Central memory CD8-positive, alpha-beta T cell (primary cell): Measurements from ENCODE around the gene ARHGAP28.
"Not testable (repeated sequence)": the region's sequence is repeated elsewhere in the genome, so short reads cannot be mapped to it uniquely, and the experiment has no call there.

ENCODE experiments used
- ATAC-seq: fragments of 150-1000 bp; cut with Tn5 transposase; replicated peaks from 2 replicates; pipeline ENCODE4 v1.10.0; 2022; ENCODE audit warnings: mild to moderate bottlenecking, moderate FRiP score, moderate number of reproducible peaks; ENCODE audit not compliant: poor library complexity, severe bottlenecking; ENCODE audit errors: extremely low read depth
- DNase-seq, 2 donors: peaks; one replicate each; pipeline ENCODE4 v3.0.0; 2021; ENCODE audit warnings: low spot score in 2 of 2
- H3K27ac Mint-ChIP-seq: one replicate; pipeline ENCODE4 v1.8.0; 2022; ENCODE audit warnings: low read depth, mild to moderate bottlenecking, moderate library complexity, mixed read lengths
- H3K27me3 Mint-ChIP-seq: one replicate; pipeline ENCODE4 v1.8.0; 2022; ENCODE audit warnings: mixed read lengths
- H3K36me3 Mint-ChIP-seq: one replicate; pipeline ENCODE4 v1.8.0; 2022; ENCODE audit warnings: mild to moderate bottlenecking, moderate library complexity, mixed read lengths; ENCODE audit not compliant: insufficient read depth
- H3K4me1 Mint-ChIP-seq: one replicate; pipeline ENCODE4 v1.8.0; 2022; ENCODE audit warnings: mixed read lengths
- H3K4me3 Mint-ChIP-seq: one replicate; pipeline ENCODE4 v1.8.0; 2022; ENCODE audit warnings: mild to moderate bottlenecking, moderate library complexity, mixed read lengths
- H3K9me3 Mint-ChIP-seq: one replicate; pipeline ENCODE4 v1.8.0; 2022; ENCODE audit warnings: mixed read lengths

ARHGAP28 gene

GRCh38 chr18:6845521-6845920 is 116.0 kb downstream of the ARHGAP28 start:
- DNase-seq, H3K36me3 Mint-ChIP-seq, H3K4me3 Mint-ChIP-seq, H3K27ac Mint-ChIP-seq, H3K27me3 Mint-ChIP-seq, H3K4me1 Mint-ChIP-seq, ATAC-seq: not testable (repeated sequence)
- peaks cover 29% of the 10 kb centered on the region for H3K9me3 Mint-ChIP-seq

- no peak overlapping the region for H3K27ac Mint-ChIP-seq
- peaks cover 16% of the 10 kb centered on the region for H3K9me3 Mint-ChIP-seq
- H3K4me1 Mint-ChIP-seq = no peaks in the 10 kb centered on the region
- no peaks in the 10 kb centered on the region for H3K36me3 Mint-ChIP-seq
- DNase-seq (no peak), ATAC-seq (no peak)
- no peaks in the 10 kb centered on the region for H3K27me3 Mint-ChIP-seq
- H3K4me3 Mint-ChIP-seq = no peak overlapping the region
Measured at GRCh38 chr18:6850396-6850795, 120.9 kb downstream of the ARHGAP28 start.

- no peaks in the 10 kb centered on the region for H3K4me1 Mint-ChIP-seq
- no peak overlapping the region for H3K4me3 Mint-ChIP-seq
- H3K36me3 Mint-ChIP-seq = no peaks in the 10 kb centered on the region
- no peak for DNase-seq
- H3K27ac Mint-ChIP-seq = no peak overlapping the region
- ATAC-seq = no peak
- H3K9me3 Mint-ChIP-seq = peaks cover 13% of the 10 kb centered on the region
- no peaks in the 10 kb centered on the region for H3K27me3 Mint-ChIP-seq
Measured at GRCh38 chr18:6851480-6851879, 122.0 kb downstream of the ARHGAP28 start.

- no peak for ATAC-seq
- Mint-ChIP-seq H3K4me1 (no peaks in the 10 kb centered on the region), H3K9me3 (peaks cover 6% of the 10 kb centered on the region)
Measured at GRCh38 chr18:6854811-6855210, 125.3 kb downstream of the ARHGAP28 start.

GRCh38 chr18:6855767-6856166 is 126.3 kb downstream of the ARHGAP28 start:
- no peaks in the 10 kb centered on the region for H3K27me3 Mint-ChIP-seq
- no peak overlapping the region for H3K27ac Mint-ChIP-seq
- H3K4me1 Mint-ChIP-seq = no peaks in the 10 kb centered on the region
- ATAC-seq (no peak), DNase-seq (no peak)
- no peak overlapping the region for H3K4me3 Mint-ChIP-seq
- peaks cover under 1% of the 10 kb centered on the region for H3K9me3 Mint-ChIP-seq
- no peaks in the 10 kb centered on the region for H3K36me3 Mint-ChIP-seq

More at GRCh38 chr18:6854811-6855210, 125.3 kb downstream of the ARHGAP28 start:
- Mint-ChIP-seq H3K27me3 (no peaks in the 10 kb centered on the region), H3K4me3 (no peak overlapping the region), H3K36me3 (no peaks in the 10 kb centered on the region), H3K27ac (no peak overlapping the region)
- no peak for DNase-seq

GRCh38 chr18:6857300-6857699 is 127.8 kb downstream of the ARHGAP28 start:
- peaks cover 7% of the 10 kb centered on the region for H3K9me3 Mint-ChIP-seq

GRCh38 chr18:6859676-6860422 is 130.3 kb downstream of the ARHGAP28 start:
- Mint-ChIP-seq H3K27ac (no peak overlapping the region), H3K27me3 (no peaks in the 10 kb centered on the region), H3K4me3 (no peak overlapping the region), H3K36me3 (no peaks in the 10 kb centered on the region), H3K9me3 (peaks cover 7% of the 10 kb centered on the region), H3K4me1 (no peaks in the 10 kb centered on the region)
- ATAC-seq = no peak
- no peak for DNase-seq

More at GRCh38 chr18:6857300-6857699, 127.8 kb downstream of the ARHGAP28 start:
- Mint-ChIP-seq H3K27ac (no peak overlapping the region), H3K27me3 (no peaks in the 10 kb centered on the region), H3K4me3 (no peak overlapping the region), H3K4me1 (no peaks in the 10 kb centered on the region), H3K36me3 (no peaks in the 10 kb centered on the region)
- ATAC-seq (no peak), DNase-seq (no peak)

GRCh38 chr18:6860804-6861448 is 131.4 kb downstream of the ARHGAP28 start:
- no peak for DNase-seq
- Mint-ChIP-seq H3K9me3 (peaks cover 9% of the 10 kb centered on the region), H3K36me3 (no peaks in the 10 kb centered on the region), H3K4me1 (no peaks in the 10 kb centered on the region), H3K4me3 (no peak overlapping the region), H3K27me3 (no peaks in the 10 kb centered on the region), H3K27ac (no peak overlapping the region)
- ATAC-seq = no peak

- H3K9me3 Mint-ChIP-seq = peaks cover 15% of the 10 kb centered on the region
- H3K4me3 Mint-ChIP-seq = no peak overlapping the region
- H3K36me3 Mint-ChIP-seq = no peaks in the 10 kb centered on the region
- DNase-seq = no peak
- H3K27me3 Mint-ChIP-seq = no peaks in the 10 kb centered on the region
- no peak for ATAC-seq
- H3K27ac Mint-ChIP-seq = no peak overlapping the region
- H3K4me1 Mint-ChIP-seq = no peaks in the 10 kb centered on the region
Measured at GRCh38 chr18:6865251-6865650, 135.7 kb downstream of the ARHGAP28 start.

- DNase-seq (no peak), ATAC-seq (no peak)
- Mint-ChIP-seq H3K27me3 (no peaks in the 10 kb centered on the region), H3K27ac (no peak overlapping the region), H3K36me3 (no peaks in the 10 kb centered on the region), H3K4me1 (no peaks in the 10 kb centered on the region), H3K4me3 (no peak overlapping the region), H3K9me3 (peaks cover 8% of the 10 kb centered on the region)
Measured at GRCh38 chr18:6866552-6867085, 137.1 kb downstream of the ARHGAP28 start.

GRCh38 chr18:6868033-6868432 is 138.5 kb downstream of the ARHGAP28 start:
- Mint-ChIP-seq H3K27ac (no peak overlapping the region), H3K4me3 (no peak overlapping the region), H3K4me1 (no peaks in the 10 kb centered on the region), H3K27me3 (no peaks in the 10 kb centered on the region), H3K9me3 (peaks cover 8% of the 10 kb centered on the region), H3K36me3 (no peaks in the 10 kb centered on the region)
- ATAC-seq (no peak), DNase-seq (no peak)

- DNase-seq (no peak), ATAC-seq (no peak)
- no peak overlapping the region for H3K27ac Mint-ChIP-seq
- H3K27me3 Mint-ChIP-seq = no peaks in the 10 kb centered on the region
- no peaks in the 10 kb centered on the region for H3K4me1 Mint-ChIP-seq
- H3K9me3 Mint-ChIP-seq = no peaks in the 10 kb centered on the region
- no peak overlapping the region for H3K4me3 Mint-ChIP-seq
- H3K36me3 Mint-ChIP-seq = no peaks in the 10 kb centered on the region
Measured at GRCh38 chr18:6871566-6871965, 142.1 kb downstream of the ARHGAP28 start.
